Measurements from ENCODE around the gene NCK1. TPM values are rescaled to one million over a fixed set of nuclear protein-coding genes. Genes with fewer than 3 reads are reported as not detected.

Gene NCK1
- 42.0 TPM for total RNA-seq

DNA sequence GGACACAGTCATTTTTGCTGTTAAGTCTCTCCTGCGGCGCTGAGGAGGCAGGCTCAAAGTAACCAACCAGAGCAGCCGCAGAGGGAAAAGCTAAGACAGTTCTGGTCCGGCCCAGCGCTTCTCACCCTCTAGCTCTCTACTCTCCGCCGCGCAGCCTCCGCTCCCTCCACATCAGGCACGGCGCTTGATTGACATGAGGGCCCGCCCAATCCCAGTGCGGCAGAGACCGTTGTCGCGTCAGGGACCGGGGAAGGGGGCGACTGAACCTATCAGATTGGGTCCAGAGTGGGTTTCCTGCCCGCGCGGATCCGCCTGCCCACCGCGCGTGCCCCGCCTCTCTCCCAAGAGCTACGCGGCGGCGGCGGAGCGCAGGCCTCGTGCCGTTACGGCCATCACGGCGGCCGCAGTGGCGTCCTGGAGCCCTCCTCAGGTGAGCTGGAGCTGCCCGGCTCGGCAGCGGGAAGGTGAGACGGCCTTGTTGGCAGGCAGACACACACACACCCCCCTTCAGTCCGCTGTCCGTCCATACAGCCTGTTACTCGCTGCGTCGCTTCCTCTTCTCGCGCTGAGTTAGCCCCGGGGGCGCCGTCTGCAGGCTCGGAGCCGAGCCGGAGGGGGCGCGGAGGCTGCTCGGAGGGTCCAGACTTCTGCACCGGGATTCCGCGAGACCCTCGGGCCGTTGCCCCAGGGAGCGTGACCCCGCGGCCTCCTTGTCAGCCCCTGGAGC is at the start of gene NCK1:
NCK1 (plus strand) TSS at position 319 of the 727 bp plus-strand sequence. CDS start 65,794 bp downstream, outside the sequence.
- DNase-seq (ENCODE audit: low spot score), result peak; percentile 99

DNA sequence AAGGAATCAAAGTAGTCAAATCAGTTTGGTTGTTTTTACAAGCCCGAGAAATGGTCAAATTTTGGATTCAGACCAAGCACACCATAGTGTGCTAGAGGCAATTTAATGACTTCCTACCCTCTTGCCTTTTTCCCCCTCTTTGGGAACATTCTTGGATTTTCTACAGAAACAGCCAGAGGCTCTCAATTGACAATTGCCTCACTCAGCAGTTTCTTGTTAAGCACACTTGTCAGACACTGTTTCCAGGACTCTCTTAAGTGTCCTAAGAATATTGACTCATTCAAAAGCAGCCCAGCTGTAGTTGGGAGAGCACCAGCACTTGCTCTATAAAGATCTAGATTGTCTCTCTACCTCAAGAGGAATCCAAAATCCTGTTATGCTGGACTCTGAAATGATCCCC is 44.6 kb upstream of the NCK1 start:
- DNase-seq (ENCODE audit: low spot score), result no peak

DNA sequence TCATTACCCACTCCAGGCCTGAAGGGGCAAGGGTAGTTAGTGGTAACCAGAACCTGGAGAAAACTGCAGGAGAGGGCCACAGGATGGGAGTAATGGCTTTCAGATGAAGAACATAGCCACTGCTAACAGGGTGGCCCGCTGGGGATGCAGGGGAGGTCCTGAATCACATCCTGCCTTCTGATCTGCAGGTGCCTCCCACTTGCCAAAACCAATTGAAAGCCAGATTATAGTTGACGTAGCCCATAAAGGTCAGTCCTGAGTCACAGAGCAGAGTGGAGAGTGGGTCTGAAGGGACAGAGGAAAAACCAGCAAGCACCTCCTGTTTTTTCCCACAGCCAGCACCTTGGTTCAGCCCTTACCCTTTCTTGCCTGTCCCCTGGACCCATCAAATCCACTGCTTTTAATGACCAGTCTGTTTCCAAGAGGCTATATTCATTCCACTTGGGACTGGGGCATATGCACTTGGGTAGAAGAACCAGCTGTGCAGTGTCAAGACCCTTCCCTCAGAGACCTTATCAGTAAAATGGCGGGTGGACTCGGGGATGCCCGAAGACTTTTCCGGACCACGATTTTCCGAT is 43.7 kb upstream of the NCK1 start:
- DNase-seq (ENCODE audit: low spot score), result peak; percentile 43

DNA sequence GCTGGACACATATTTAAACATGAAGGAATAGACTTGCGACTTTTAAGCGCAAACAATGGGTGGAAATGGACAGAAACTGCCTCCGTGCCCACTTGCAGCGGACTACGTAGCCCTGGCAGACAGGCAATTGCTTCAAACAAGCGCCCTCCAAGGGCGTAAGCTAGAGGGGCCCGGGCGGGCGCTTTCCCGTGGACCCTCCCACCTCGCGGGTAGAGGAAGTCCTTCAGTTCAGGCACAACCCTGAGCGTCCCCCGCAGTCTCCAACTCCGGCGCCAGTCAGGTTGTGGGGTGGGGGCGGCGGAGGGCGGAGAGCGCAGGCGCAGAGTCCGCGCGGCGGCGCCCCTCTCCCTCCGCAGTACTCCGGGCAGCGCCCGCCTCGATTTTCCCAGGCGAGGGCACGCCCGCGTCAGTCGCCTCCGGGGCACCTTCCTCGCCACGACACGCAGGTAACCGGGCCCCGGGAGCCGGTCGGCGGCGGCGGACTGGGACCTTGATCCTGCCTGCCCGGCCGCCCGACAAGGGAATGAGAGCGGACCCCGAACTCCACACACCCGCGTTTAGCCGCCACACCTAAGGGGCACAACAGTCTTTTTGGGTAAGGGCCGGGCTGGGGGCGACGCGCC is 43.1 kb upstream of the NCK1 start, which contains the start of gene SLC35G2:
SLC35G2 (plus strand) TSS at position 358 of the 623 bp plus-strand sequence. CDS start 35,335 bp downstream, outside the sequence.
- peak; percentile 46 for DNase-seq (ENCODE audit: low spot score)

DNA sequence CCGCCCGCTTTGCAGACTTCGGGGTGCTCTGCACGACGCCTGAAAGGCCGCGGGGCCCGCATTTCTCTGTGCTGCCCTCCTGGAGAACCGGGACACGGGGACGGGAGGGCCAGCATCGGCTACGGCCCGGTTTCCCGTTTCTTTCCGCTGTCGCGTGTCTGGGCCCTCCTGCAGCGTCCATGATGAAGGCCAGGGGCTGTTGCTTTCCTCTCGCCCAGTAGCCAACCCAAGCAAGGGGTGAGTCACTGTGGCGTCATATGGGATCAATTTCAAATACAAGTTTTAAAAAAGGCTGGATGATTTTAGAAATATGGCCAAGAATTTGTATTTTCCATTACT is 42.6 kb upstream of the NCK1 start:
- DNase-seq (ENCODE audit: low spot score), result peak; percentile 43

DNA sequence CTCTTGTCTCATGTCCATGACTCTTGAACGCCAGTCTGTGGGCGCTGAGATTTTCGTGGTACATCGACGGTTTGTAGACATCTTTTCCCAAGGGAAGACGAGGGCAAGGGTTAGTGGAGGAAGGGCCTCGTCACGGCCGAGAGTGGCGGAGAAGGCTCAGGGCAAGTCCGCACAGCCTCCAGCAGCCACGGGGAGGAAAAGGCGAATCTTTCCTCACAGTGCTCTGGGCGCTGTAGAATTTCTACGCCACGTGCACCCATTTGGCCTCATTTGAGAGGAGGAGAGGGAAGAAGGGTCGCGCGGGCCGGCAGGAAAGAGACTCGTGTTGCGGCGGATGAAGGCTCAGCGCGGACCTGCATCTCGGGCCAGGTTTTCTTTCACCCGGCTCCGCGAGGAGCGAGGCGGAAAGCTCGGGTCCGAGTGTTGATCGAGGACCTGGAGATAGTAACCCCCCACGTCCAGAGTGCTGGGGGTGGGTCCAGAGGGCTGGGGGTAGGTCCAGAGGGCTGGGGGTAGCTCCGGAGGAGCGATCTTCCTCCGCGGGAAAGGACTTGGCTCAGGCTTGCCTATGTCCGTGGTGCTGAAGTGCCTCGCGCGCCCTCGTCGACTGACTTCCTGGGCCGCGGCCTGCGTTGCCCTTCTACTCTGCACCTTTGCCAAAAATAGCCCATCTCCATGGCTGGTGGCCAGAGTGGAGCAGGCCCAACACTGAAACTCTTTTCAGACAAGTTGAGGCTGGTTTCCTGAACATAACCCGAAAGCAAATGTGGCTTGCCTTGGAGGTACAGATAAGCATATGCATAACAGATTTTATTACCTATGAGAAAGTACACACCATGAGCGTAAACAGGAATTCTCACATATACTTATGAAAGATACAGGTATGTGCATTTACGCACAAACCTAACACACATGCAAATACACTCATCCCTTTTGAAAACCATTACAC is 42.0 kb upstream of the NCK1 start:
- DNase-seq (ENCODE audit: low spot score), result peak; percentile 55

DNA sequence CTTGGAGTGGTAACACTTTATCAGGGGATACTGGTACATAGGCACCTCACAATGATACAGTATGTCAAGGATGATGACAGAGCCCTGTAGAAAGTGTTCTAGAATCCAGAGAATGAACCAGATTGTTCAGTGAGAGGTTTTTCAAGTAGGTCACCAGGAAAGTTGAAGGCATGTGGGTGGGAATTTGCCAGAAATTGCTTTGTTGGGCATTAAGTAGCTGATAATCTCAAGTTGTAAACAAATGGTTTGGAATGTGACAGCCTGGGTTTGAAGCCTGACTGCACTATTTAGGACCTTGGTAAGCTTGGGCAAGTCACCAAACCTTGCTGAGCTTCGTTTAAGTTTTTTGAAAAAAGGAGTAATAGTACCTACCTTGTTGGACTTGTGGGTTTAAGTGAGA is 30.5 kb upstream of the NCK1 start:
- no peak for DNase-seq (ENCODE audit: low spot score)

DNA sequence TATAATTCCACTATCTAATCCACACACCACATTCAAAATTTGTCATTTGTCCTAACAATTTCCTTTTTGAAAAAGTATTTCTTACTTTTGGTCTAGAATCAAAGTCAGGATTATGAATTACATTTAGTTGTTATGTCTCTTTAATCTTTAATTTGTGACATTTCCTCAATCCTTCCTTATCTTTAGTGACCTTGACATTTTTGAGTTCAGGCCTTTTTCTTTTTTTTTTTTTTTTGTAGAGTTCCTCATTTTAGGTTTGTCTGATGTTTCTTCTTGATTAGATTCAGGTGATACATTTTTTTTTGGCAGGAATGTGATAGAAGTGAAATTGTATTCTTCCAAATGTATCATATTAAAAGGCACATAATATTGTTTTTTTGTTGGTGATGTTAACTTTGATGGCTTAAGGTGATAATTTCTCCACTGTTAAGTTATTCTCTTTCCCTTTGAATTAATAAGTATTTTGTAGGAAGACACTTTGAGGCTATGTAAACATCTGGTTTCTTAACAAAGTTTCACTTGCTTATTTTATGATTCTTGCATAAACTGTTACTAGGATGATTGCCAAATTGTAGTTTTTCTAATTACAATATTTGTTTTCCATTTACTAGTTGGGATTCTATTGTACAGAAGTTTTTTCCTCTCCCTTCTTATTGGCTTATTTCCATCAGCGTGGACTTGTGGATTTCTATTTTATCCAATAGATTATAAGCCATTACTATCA is 26.8 kb upstream of the NCK1 start:
- no peak for DNase-seq (ENCODE audit: low spot score)

DNA sequence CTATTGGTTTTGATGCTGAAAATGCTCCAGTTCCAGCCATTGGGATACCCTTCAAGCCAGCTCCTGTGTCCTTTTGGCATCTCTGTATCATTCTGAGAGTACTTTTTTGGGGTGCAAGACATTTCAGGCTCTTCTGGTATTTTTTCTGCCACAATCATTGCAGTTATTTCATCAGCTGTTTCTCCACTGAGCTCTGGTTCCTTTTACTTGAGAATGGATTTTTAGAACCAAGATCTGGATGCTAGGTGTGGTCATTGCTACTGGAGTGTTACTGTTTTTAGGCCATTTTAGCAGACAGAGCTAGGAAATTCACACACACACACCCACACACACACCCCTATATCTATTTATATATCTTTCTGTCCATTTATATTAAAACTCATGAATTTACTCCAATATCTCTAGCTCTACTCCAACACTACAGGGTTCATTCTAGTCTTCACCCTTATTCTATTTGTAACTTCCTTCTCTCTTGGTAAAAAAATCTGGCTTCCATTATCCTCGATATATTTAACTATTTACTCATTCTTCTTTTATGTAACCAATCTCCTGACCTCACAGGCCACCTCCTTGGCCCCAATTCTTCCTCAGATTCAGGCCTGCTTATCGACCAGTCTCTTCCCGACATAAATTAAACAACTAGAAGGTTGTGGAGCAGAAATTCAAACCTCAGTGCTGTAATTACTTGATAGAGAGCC is 26.0 kb upstream of the NCK1 start:
- DNase-seq (ENCODE audit: low spot score), result no peak

DNA sequence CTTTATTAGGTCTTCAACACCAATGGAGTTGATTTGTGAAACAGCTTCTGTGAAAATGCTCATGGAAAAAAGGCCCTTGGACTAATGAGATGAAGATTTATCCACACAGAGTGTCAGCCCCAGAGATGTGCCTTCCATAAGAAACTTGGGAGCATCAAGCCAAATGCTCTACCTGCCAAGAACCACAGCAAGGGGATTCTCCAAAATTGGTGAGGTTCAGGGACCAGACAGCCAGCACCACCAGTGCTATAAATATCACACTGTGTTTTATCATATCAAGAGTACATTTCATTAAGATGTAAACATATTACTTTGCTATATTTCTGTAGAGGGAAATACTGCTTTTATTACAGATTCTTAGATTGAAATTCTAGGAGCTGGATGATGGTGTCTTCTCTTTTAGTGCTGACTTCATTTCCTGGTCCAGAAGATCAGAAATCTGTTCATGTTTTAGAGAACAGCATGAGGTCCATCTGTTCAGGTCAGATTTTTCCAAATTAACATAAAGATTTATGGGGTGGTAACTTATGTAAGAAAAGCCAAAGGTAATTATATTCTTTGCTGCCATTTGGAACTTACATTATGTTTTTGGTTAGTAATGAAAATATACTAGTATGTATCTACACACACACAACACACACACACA is 25.4 kb upstream of the NCK1 start:
- DNase-seq (ENCODE audit: low spot score), result no peak

DNA sequence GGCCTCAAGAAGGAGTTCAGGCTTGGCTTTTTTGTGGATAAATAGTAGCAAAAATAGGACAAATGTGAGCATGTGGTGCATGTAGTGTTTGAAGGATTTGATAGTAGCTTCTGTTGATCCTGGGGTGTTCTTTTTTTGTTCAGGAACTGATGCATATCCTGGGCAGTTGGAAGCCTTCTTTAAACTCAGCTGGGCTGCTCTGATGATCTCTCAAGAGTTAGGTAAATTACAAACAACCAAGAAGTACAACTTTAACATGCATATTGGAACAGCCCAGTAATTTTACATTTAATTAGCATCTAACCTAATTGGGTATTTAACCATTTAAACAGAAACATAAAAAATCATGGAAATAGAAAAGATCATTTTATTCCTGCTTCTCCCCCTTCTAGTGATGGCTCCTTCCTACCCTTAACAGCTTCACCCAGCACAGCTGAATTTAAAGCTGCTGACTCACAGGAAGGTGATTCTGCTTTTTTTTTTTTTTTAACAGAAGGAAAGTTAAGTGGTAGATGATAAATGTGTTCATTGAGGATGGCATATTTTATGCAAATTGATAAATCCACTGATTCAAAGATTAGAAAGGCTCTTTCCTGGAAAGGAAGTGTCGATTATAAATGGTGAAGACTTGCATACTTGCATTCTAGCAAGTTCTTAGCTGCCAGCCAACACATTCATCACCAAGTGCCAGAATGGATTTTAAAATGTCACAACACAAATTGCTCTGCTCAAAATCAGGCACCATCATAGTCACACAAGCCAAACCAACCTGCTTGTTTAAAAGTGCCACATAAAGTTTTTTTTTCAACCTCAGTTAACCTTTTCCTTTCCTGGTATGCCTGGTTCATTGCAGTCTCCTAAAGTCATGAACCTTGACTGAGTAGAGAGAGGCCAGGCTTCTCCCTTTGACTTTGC is 23.1 kb upstream of the NCK1 start:
- DNase-seq (ENCODE audit: low spot score), result no peak

DNA sequence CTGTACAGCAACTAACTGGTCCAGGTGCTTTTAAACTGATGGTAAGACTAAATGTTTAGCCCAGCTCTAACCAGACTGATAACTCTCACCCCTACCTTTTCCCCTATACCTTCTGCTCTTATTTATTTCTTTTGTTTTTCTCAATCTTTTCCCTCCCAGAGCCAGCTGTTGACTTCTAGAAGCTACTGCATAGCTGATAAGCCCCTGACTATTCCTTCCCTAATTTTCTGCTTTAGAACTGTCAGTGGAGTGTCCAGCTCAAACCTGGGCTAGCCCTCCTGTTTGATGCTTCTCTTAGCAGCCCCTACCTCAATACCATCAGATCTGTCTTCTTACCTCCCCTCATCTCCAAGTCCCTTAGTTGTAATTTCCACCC is 22.5 kb upstream of the NCK1 start:
- no peak for DNase-seq (ENCODE audit: low spot score)

DNA sequence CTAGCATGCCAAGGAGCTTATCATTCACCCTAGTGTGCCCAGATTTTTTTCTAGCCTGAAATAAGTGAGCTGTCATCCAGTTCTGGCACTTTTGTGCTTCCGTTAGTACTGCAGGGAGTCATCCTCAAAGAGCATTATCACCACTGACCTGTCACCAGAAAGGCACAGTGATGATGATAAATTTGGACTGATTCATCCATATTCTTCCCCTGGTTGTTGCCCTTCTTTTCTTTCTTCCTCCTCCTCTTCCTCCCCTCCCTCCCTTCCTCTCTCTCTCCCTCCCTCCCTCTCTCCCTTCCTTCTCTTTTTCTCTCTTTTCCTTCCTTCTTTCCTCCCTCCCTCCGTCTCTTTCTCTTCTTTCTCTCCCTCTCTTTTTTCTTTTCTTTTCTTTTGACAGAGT is 21.8 kb upstream of the NCK1 start:
- DNase-seq (ENCODE audit: low spot score), result no peak

DNA sequence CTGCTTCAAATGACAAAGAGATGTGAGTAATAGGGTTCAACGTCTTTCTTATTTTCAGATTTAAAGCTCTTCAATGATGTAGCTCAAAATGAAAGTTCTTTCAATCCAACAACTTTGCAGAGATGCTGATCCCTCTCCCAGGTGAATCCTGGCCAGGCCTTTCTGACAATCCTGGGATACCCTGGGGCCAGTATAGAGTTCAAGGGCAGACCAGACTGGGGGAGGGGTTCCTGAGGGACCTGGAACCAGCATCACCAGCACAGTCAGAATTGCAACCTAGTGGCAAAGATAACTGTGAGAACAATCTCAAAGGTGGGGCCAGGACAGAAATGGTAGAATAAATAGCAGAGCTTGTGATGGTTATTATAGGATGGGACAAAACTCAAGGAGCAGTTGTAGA is 19.7 kb upstream of the NCK1 start:
- DNase-seq (ENCODE audit: low spot score), result no peak

DNA sequence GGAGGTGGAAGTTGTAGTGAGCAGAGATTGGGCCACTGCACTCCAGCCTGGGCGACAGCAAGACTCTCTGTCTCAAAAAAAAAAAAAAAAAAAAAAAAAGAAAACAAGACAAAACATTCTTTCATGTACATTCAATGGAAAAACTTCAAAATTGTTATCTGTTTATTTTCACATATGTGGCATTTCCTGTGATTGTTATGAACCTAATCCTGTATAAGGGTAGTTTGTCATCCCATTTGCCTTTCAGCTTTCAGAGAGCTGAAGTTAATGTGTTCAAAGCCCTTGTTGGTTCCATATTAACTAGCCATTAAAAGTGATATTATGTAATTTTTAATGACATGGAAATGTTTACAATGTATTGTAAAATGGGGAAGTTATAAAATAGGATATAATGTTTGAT is 17.3 kb upstream of the NCK1 start:
- no peak for DNase-seq (ENCODE audit: low spot score)

DNA sequence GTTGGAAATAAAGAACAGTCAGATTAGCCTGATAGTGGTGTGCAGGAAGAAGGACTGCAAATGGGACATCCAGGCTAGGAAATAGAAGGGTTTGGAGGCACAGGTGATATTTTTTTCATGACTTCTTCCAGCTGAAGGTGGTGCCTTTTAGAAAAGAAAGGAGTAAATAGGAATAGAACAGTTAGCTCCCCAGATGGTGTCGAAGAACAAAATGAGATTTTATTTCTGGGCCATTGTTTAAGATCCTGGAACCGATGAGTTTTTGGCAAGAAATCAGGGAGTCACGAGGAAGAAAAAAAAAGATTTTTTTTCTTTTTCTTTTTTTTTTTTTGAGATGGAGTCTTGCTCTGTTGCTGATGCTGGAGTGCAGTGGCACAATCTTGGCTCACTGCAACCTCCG is 9.8 kb upstream of the NCK1 start:
- no peak for DNase-seq (ENCODE audit: low spot score)

DNA sequence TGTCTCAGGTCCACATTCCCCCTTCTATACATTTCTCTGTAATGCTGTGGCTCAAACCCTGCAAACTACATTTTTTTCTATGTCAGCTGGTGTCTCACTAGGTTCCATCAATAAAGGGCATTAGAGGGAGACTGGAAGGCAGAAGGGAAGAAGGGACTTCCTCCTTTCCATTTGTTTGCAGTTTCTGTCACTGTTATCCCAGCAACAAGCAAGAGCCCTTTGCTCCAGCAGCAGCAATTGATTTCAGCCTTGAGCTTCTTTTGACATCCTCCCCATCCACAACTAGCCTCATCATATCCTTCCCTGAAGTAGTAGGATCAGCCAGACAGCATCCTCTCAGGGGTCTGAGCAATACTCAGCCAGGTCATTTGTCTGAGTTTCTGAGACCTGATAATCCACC is 5.3 kb upstream of the NCK1 start:
- DNase-seq (ENCODE audit: low spot score), result no peak

DNA sequence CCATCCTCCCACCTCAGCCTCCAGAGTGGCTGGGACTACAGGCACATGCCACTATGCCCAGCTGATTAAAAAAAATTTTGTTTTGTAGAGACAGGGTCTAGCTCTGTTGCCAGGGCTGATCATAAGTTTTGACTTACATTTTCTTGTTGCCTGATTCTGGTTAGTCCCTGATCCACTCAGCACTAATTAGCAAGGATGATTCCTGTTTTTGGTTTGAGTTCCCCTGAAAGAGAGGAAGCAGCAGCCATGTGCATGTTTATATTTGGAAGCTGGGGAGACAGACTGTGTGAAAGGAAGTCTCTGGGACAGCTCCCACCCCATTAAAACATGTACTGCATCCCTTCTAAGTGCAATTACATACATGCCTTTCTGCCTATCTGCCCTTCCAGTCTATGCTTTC is 3.6 kb upstream of the NCK1 start:
- DNase-seq (ENCODE audit: low spot score), result no peak

DNA sequence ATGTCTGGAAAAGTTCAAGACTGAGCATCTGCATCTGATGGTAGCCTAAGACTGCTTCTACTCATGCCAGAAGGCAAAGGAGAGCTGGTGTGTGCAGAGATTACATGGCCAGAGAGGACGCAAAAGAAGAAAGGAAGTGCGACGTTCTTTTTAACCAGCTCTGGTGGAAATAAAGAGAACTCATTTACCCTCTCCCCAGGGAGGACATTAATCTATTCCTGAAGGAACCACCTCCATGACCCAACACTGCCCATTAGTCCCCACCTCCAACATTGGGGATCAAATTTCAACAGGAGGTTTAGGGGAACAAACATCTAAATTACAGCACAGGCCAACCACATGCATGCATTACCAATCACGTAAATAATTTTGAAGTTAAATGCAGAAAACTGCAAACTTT is 1.5 kb upstream of the NCK1 start:
- no peak for DNase-seq (ENCODE audit: low spot score)
